Gastroesophageal sphincter (tissue), 4 donors: ENCODE data around the gene MED25. TPM values are rescaled to one million over a fixed set of nuclear protein-coding genes. Genes with fewer than 3 reads are reported as not detected.

Experiments
- ATAC-seq: fragments of 150-250 bp; one replicate; pipeline ENCODE4 v1.9.1; 2016; ENCODE audit warnings: mild to moderate bottlenecking, moderate library complexity
- H3K27ac ChIP-seq, 4 donors: fragments of 200-600 bp; sonication (generic) in 3 of 4; 1 replicate in 3 of 4; 2 replicates in 1 of 4; pipeline ENCODE4 v1.5.1; 2016 to 2019
- H3K27me3 ChIP-seq: fragments of 200-600 bp; sonication (generic); one replicate; pipeline ENCODE4 v1.5.1; 2019
- H3K36me3 ChIP-seq, 2 donors: fragments of 200-600 bp; sonication (generic); one replicate each; pipeline ENCODE4 v1.5.1; 2019; ENCODE audit warnings: control low read depth in 1 of 2
- H3K4me1 ChIP-seq, 3 donors: fragments of 200-600 bp; sonication (generic); 1 replicate in 2 of 3; 2 replicates in 1 of 3; pipeline ENCODE4 v1.5.1; 2016 to 2019; ENCODE audit warnings: control low read depth in 2 of 3
- H3K4me3 ChIP-seq, 2 donors: fragments of 200-600 bp; sonication (generic); one replicate each; pipeline ENCODE4 v1.5.1; 2019; ENCODE audit warnings: mild to moderate bottlenecking in 1 of 2, moderate library complexity in 1 of 2
- H3K9me3 ChIP-seq, 3 donors: fragments of 200-600 bp; sonication (generic); one replicate each; pipeline ENCODE4 v1.5.1; 2017 to 2019; ENCODE audit warnings: control low read depth in 2 of 3
- CTCF ChIP-seq, 4 experiments: fragments of 200-600 bp in 2 of 4; fragments of 450-650 bp in 2 of 4; sonication (generic) in 1 of 4; IDR thresholded peaks; one replicate each; pipeline ENCODE4 v1.5.1; 2017 to 2019; ENCODE audit warnings: antibody characterized with exemption in 4 of 4, mild to moderate bottlenecking in 2 of 4, moderate library complexity in 2 of 4
- EP300 ChIP-seq: sonication (generic); formaldehyde crosslinking; IDR thresholded peaks from one replicate; pipeline ENCODE4 v1.6.1; 2017; ENCODE audit warnings: antibody characterized with exemption, mild to moderate bottlenecking
- POLR2A ChIP-seq, 2 donors: fragments of 450-650 bp; IDR thresholded peaks; one replicate each; pipeline ENCODE4 v1.6.1; 2017; ENCODE audit warnings: antibody characterized with exemption in 2 of 2, mild to moderate bottlenecking in 2 of 2, moderate library complexity in 1 of 2
- POLR2AphosphoS5 ChIP-seq: sonication (generic); formaldehyde crosslinking; IDR thresholded peaks from one replicate; pipeline ENCODE4 v1.6.1; 2017; ENCODE audit warnings: antibody characterized with exemption
- WGBS, 2 donors: methylation state at CpG; one replicate each; pipeline ENCODE4 v1.1.5; 2018; ENCODE audit warnings: low coverage in 1 of 2; 5-methylcytosine and 5-hydroxymethylcytosine counted together
- total RNA-seq, 4 donors: library from RNA; depleted of rRNA; stranded (reverse); fragments of >200 nt; gene quantifications; one replicate each; pipeline ENCODE4 v1.1.0, GENCODE V29; 2016

Gene MED25
- total RNA-seq, 4 donors from 2014 or later, result 26.7 to 36.1 (median 28.7) TPM

DNA sequence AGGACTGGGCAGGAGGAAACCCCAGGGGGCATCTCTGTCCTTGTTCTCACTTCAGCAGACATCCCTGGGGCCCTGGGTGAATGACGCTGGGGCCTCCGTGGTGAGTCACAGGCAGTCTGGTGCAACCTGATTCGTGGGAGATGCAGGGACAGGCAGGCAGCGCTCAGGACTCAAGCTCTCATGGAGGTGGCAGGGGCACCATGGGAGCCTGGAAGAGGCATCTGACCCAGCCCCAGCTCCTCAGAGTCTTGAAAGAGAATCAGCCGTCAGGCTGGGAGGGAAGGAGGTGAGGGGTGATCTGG lies 18.9 kb downstream of the MED25 start:
- H3K27me3 ChIP-seq, result no peaks in the 10 kb centered on the region
- H3K36me3 ChIP-seq, result peaks cover 0 to 91% of the 10 kb centered on the region in 2 donors
- ATAC-seq, result no peak
- H3K9me3 ChIP-seq, result no peaks in the 10 kb centered on the region
- H3K4me3 ChIP-seq, result no peak overlapping the region
- H3K27ac ChIP-seq, result no peak overlapping the region
- no peaks in the 10 kb centered on the region for H3K4me1 ChIP-seq
- TF ChIP-seq CTCF (IDR thresholded peaks at IDR 0.05) (no peak), POLR2AphosphoS5 (no peak), EP300 (no peak), POLR2A (IDR thresholded peaks at IDR 0.05) (no peak)
- WGBS, 2 donors, result 78% methylated on average over 1 of the region's 5 CpGs; no CpG with 5 or more reads in 1 of the 2 donors

- Histone ChIP-seq H3K36me3 (peaks cover 0 to 86% of the 10 kb centered on the region in 2 donors), H3K4me3 (no peak overlapping the region), H3K9me3 (no peaks in the 10 kb centered on the region), H3K27me3 (no peaks in the 10 kb centered on the region), H3K4me1 (no peaks in the 10 kb centered on the region), H3K27ac (no peak overlapping the region)
- WGBS, 2 donors, result 87 to 97% methylated on average over 5 to 9 of the region's 9 CpGs
- ATAC-seq, result no peak
- TF ChIP-seq EP300, result no peak
- TF ChIP-seq POLR2AphosphoS5, result no peak
- no peak for TF ChIP-seq POLR2A (IDR thresholded peaks at IDR 0.05)
- TF ChIP-seq CTCF (IDR thresholded peaks at IDR 0.05), result no peak
Measured at GRCh38 chr19:49837425-49837824, 19.3 kb downstream of the MED25 start.

DNA sequence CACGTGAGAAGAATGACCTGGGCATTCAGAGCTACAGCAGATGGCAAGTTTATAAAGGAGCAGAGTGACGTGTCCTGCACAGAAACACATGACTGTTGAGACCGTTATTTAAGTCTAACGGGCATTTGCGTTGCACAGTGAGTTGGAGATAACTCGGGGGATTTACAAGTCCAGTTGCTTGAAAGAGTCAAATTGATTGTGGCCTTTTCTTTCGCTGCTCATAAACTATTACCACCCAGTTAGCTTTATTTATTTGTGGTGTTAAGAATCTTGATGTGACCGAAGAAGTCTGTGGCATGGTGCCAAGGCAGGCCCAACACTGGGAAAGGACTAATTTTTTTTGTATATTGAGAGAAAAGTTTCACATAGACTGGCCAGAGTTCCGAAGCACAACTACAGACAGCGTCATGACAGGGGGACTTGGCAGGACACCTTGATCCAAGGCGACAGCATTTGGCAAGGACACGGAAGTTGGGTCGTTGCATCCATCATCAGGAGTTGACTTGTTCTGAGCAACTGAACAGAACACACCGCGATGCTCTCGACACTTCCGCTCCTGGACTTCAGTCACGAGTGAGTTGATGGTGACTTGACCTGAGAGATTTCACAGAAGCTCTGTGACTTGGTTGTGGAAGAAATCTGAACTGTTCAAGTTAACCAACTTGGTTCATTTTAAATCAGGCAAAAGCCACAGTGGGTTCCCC lies 20.9 kb downstream of the MED25 start:
- no peak for TF ChIP-seq POLR2AphosphoS5
- no peak overlapping the region for H3K4me3 ChIP-seq
- H3K9me3 ChIP-seq, result no peaks in the 10 kb centered on the region
- WGBS, 2 donors, result 89 to 91% methylated on average over 8 to 18 of the region's 18 CpGs
- no peaks in the 10 kb centered on the region for H3K27me3 ChIP-seq
- no peaks in the 10 kb centered on the region for H3K4me1 ChIP-seq
- ATAC-seq, result no peak
- H3K27ac ChIP-seq, result no peak overlapping the region
- H3K36me3 ChIP-seq, result peaks cover 0 to 70% of the 10 kb centered on the region in 2 donors

DNA sequence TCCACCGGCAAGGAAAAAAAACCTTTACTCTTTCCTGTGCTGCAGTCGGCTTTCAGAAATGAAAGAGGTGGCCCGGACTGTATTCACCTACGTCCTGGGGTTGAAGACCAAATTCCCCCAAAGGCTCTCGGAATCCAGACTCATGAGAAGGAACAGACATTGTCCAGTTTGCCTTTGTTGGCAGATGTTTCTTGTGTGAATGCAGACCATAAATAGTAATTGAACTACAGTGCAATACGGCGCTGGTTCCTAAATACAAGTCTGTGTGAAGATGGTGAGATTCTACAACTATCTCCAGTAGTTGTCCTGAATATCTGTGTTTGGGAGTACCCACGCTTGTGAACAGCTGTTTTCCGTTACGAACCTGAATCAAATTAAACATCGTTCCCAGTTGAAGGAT lies 21.6 kb downstream of the MED25 start:
- Histone ChIP-seq H3K36me3 (peaks cover 0 to 63% of the 10 kb centered on the region in 2 donors), H3K27ac (no peak overlapping the region), H3K9me3 (no peaks in the 10 kb centered on the region), H3K27me3 (no peaks in the 10 kb centered on the region), H3K4me3 (no peak overlapping the region), H3K4me1 (no peaks in the 10 kb centered on the region)
- 80 to 95% methylated on average over 3 to 8 of the region's 11 CpGs for WGBS, 2 donors
- ATAC-seq, result no peak
- TF ChIP-seq CTCF (IDR thresholded peaks at IDR 0.05) (no peak), POLR2A (IDR thresholded peaks at IDR 0.05) (no peak), EP300 (no peak), POLR2AphosphoS5 (no peak)

DNA sequence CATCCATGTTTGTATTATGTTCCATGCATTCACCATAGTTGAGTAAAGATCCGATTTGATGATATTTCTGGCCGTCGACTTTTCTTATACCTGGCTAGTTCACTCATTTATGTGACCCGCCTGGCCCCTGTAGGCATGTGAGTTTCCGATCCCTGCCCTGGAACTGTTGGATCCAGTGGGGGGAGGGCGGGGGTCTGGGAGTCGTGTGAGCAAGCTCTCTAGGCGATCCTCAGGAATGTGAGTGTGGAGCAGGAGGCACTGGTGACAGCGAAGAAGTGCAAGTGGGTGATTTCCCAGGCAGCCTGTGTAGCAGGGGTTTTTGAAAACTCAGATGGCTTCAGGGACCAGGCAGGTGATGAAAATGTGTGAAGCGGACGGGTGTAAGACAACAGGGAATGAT lies 22.2 kb downstream of the MED25 start:
- ATAC-seq, result no peak
- Histone ChIP-seq H3K9me3 (no peaks in the 10 kb centered on the region), H3K27me3 (no peaks in the 10 kb centered on the region), H3K36me3 (peaks cover 0 to 57% of the 10 kb centered on the region in 2 donors), H3K4me1 (no peaks in the 10 kb centered on the region), H3K4me3 (no peak overlapping the region), H3K27ac (no peak overlapping the region)
- TF ChIP-seq CTCF (IDR thresholded peaks at IDR 0.05) (no peak), EP300 (no peak), POLR2A (IDR thresholded peaks at IDR 0.05) (no peak), POLR2AphosphoS5 (no peak)
- 77 to 90% methylated on average over 5 to 9 of the region's 11 CpGs for WGBS, 2 donors
